Thyroid gland (tissue), 4 donors: Measurements from ENCODE around the gene TMEM201.

ENCODE experiments used
- POLR2A ChIP-seq, 2 donors: fragments of 450-650 bp; IDR thresholded peaks; one replicate each; pipeline ENCODE4 v1.6.1; 2017; ENCODE audit warnings: antibody characterized with exemption in 2 of 2, mild to moderate bottlenecking in 2 of 2, moderate library complexity in 1 of 2
- TF ChIP-seq, protein P1 (sequence below), 6 experiments: fragments of 200-600 bp in 3 of 6; fragments of 450-650 bp in 3 of 6; sonication (generic) in 3 of 6; IDR thresholded peaks; one replicate each; pipeline ENCODE4 v1.5.1; 2016 to 2019; ENCODE audit warnings: antibody characterized with exemption in 6 of 6, mild to moderate bottlenecking in 2 of 6, inconsistent platforms in 1 of 6, moderate library complexity in 1 of 6

DNA sequence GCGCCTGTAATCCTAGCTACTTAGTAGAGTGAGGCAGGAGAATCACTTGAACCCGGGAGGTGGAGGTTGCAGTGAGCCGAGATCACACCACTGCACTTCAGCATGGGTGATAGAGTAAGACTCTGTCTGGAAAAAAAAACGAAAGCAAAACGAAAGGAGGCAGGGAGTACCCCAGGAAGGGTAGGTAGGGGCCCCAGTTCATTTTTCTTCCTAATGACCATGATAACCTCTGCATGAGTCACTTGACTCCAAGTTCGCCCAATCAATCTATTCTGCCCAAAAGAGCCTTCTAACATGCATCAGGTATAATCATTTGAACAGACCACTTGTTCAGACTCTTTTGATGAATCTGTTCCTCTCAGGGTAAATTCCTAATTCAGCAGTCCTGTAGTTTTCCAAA lies 13.2 kb upstream of the TMEM201 start:
- TF ChIP-seq, protein P1, sequence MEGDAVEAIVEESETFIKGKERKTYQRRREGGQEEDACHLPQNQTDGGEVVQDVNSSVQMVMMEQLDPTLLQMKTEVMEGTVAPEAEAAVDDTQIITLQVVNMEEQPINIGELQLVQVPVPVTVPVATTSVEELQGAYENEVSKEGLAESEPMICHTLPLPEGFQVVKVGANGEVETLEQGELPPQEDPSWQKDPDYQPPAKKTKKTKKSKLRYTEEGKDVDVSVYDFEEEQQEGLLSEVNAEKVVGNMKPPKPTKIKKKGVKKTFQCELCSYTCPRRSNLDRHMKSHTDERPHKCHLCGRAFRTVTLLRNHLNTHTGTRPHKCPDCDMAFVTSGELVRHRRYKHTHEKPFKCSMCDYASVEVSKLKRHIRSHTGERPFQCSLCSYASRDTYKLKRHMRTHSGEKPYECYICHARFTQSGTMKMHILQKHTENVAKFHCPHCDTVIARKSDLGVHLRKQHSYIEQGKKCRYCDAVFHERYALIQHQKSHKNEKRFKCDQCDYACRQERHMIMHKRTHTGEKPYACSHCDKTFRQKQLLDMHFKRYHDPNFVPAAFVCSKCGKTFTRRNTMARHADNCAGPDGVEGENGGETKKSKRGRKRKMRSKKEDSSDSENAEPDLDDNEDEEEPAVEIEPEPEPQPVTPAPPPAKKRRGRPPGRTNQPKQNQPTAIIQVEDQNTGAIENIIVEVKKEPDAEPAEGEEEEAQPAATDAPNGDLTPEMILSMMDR (IDR thresholded peaks at IDR 0.05), result no peak
- TF ChIP-seq POLR2A (IDR thresholded peaks at IDR 0.05), result no peak
